ENCODE measurements around the gene CDK5R2.

Gene CDK5R2

DNA sequence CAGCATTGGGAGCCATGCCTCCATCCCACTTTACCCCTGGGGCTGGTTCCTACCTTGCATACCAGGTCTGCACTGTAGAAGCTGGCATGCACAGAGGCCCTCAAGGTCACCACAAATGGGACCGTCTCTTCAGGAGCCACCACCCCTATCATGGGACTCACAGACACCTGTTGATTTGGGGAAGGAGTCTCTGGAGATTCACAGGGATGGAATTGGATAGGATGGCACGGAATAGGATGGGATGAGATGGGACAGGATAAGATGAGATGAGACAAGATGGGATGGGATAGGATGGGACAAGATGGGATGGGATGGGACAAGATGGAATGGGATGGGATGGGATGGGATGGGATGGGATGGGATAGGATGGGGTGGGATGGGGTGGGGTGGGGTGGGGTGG, 49.8 kb downstream of the CDK5R2 start:
- DNase-seq, result no peak

DNA sequence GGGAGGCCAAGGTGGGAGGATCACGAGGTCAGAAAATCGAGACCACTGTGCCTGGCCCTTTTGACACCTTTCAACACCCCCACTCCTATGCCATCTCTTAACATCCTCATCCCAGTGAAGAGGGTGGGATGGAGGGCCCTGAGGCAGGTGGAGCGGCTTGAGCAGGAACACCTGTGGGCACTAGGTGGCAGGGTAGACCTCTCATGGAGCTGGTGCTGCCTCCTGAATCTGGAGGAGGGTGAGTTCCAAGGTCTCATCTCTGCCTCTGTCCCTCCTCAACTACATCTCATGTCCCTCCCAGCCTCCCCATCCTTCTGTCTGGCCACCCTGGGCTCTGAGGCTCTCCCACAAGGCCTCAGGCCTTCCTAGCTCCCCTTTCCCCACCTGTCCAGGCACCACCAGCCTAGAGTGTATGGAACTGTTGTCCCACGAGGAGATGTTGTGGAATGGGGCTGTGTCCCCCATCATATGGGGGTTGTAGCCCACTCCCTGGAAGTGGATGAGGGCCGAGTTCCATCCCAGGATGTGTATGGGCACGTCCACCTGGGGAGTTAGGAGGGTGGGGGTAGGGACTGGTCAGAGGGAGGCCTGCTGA, 50.8 kb downstream of the CDK5R2 start:
- DNase-seq, result no peak

DNA sequence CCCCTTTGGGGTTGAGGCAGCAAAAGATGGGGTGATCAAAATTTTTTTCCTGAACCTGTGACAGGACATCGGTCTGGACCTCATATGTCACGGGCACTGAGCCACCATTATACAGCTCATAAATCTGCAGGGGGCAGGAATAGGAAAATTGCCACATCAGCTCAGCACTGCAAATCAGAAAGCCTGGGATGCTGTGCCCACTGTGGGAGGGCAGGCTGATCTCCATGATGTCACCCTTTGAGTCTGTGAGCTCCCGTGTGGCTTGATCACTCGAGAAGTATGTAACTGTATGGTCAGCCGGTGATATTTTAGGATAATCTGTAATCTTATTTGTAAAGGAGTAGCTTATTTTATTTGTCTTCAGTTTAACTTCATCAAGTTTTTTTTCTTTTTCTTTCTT, 51.4 kb downstream of the CDK5R2 start:
- DNase-seq, result no peak
